Fibroblast of villous mesenchyme (primary cell): ENCODE results near the gene WDR64. TPM values are rescaled to one million over a fixed set of nuclear protein-coding genes. Genes with fewer than 3 reads are reported as not detected.
"Not testable (repeated sequence)": the region's sequence is repeated elsewhere in the genome, so short reads cannot be mapped to it uniquely, and the experiment has no call there.

Source experiments
- DNase-seq: peaks from one replicate; pipeline ENCODE4 v3.0.0-alpha.2; 2010; ENCODE audit warnings: low read depth
- H3K4me3 ChIP-seq: 2 replicates; pipeline ENCODE4 v1.5.1; 2011; ENCODE audit warnings: low read depth, mild to moderate bottlenecking, low read length
- CTCF ChIP-seq: IDR thresholded peaks from 2 replicates; pipeline ENCODE4 v1.5.1; 2012; ENCODE audit warnings: low read depth, mild to moderate bottlenecking, low read length; ENCODE audit not compliant: insufficient read depth
- total RNA-seq: library from RNA; depleted of rRNA; stranded (reverse); fragments of >200 nt; gene quantifications from 2 replicates; pipeline ENCODE4 v1.2.3, GENCODE V29; 2012

The WDR64 gene
- total RNA-seq, 1 donor, result not detected

- no peak for DNase-seq
- no peak overlapping the region for H3K4me3 ChIP-seq
- TF ChIP-seq CTCF, result no peak
These were observed 45.5 kb downstream of the WDR64 start for GRCh38 chr1:241697640-241698018.

- no peak for TF ChIP-seq CTCF
- no peak for DNase-seq
- H3K4me3 ChIP-seq, result no peak overlapping the region
These were observed 46.1 kb downstream of the WDR64 start for GRCh38 chr1:241698177-241698576.

GRCh38 chr1:241701483-241702295 lies 49.6 kb downstream of the WDR64 start:
- peak; percentile 12 for DNase-seq
- H3K4me3 ChIP-seq, result no peak overlapping the region
- TF ChIP-seq CTCF, result no peak

GRCh38 chr1:241702442-241703373 lies 50.6 kb downstream of the WDR64 start:
- no peak for TF ChIP-seq CTCF
- no peak overlapping the region for H3K4me3 ChIP-seq
- DNase-seq, result peak; percentile 49

- H3K4me3 ChIP-seq, DNase-seq: not testable (repeated sequence)
These were observed 51.7 kb downstream of the WDR64 start for GRCh38 chr1:241703739-241704138.

- TF ChIP-seq CTCF, result no peak
- H3K4me3 ChIP-seq, result no peak overlapping the region
- no peak for DNase-seq
These were observed 54.2 kb downstream of the WDR64 start for GRCh38 chr1:241706257-241706656.

GRCh38 chr1:241706967-241707366 lies 54.9 kb downstream of the WDR64 start:
- no peak overlapping the region for H3K4me3 ChIP-seq
- no peak for DNase-seq
- no peak for TF ChIP-seq CTCF
